Measurements from ENCODE around the gene GOSR2.

The GOSR2 gene

DNA sequence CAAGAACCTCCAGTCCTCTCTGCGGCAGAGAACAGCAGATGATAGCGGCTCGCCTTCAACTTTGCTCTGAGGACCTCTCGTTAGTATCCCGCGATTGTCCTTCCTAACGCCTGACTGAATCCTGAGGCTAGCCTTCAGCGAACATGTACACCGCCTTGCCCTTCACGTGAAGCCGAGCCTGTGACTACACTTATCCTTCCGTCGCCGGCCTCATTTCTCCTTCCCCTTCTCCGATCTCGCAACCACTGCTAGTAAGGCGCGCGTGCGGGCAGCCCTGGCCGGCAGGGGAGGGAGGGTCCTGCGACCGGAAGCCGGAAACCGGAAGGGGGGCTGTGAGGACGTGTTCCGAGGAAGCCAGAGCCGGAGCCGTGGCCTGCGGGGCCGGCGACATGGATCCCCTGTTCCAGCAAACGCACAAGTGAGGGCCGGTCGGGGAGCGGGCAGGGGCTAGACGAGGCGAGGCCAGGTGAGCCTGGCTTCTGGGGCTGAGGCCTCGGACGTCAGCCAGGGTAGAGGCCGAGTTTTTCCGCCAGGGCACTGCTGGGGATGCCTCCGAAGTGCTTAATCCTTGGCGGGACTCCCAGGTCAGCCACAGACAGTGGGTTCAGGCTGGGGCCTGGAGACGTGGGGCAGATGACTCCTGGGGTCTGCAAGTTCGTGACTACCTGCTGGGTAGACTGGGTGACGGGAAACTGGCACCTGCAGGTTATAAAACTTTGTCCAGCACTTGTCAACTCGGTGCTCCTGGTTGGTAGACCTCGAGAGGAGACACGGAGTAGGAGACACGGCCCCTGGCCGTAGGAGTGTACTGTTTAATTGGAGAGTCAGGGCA lies at the start of gene GOSR2:
GOSR2 (plus strand) TSS at position 357 of the 832 bp plus-strand sequence; CDS start at position 390, 33 bp downstream.
- in situ Hi-C loops (cut with MboI; ENCODE audit: low sequenced_read_pairs): no loop called here

DNA sequence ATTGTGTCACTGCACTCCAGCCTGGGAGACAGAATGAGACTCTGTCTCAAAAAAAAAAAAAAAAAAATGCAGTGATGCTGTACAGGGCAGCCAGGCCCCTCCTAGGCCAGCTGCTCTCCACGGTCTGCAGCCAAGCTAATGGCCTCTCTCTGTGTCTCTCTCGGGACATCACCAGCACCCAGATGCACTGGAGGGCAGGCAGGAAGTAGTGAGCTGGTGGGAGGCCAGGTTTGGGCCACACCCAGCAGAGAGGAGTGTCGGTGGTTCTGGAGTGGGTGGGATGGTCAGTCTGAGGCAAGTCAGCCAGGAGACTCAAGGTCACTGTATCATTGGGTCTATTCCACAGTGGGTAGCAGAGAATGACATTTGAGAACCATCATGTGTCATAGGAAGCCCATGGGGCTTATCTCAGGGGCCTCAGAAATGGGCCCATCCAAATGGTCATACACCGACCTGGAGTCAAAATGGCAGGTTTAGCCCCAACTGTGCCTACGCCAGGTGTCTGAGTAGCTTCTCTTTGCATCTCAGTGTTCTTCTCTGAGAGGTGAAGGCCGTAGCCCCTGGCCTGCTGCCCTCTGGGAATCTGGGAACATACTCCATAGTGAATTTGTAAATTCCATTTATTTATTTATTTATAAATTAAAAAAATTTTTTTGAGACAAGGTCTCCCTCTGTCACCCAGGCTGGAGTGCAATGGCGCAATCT lies 48.9 kb upstream of the GOSR2 start:
- in situ Hi-C loops (cut with MboI; ENCODE audit: low sequenced_read_pairs): no loop called here

DNA sequence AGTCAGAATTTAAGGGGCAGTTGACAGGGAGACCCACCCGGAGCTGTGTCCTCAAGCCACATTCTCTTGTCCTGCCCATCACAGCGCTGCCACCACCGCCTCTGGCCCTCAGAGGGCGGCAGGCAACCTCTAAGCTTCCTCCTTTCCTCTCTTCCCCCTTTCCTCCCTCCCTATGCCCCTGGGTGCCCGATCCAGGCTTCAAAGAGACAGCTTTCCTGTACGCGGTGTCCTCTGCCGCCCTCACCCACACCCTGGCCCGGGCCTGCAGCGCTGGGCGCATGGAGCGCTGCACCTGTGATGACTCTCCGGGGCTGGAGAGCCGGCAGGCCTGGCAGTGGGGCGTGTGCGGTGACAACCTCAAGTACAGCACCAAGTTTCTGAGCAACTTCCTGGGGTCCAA lies 48.1 kb upstream of the GOSR2 start:
- in situ Hi-C loops (cut with MboI; ENCODE audit: low sequenced_read_pairs): no loop called here

DNA sequence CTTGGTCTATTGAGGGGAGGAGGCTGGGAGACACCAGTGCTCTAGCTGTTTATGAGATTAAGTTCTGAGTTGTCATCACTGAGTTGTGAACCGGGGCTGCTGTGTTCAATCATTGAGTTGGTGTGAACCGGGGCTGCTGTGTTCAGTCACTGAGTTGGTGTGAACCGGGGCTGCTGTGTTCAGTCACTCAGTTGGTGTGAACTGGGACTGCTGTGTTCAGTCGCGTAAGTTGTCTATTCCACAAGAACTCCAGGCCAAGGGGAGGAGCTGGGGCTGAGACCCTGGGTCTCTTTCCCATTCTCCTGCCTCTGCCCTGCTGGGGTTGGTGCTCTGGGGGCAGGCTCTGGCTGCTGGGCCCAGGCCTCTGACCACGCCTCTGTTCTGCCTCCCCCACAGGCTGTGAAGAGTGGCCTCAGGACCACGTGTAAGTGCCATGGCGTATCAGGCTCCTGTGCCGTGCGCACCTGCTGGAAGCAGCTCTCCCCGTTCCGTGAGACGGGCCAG lies 47.1 kb upstream of the GOSR2 start:
- in situ Hi-C loops (cut with MboI; ENCODE audit: low sequenced_read_pairs): no loop called here

DNA sequence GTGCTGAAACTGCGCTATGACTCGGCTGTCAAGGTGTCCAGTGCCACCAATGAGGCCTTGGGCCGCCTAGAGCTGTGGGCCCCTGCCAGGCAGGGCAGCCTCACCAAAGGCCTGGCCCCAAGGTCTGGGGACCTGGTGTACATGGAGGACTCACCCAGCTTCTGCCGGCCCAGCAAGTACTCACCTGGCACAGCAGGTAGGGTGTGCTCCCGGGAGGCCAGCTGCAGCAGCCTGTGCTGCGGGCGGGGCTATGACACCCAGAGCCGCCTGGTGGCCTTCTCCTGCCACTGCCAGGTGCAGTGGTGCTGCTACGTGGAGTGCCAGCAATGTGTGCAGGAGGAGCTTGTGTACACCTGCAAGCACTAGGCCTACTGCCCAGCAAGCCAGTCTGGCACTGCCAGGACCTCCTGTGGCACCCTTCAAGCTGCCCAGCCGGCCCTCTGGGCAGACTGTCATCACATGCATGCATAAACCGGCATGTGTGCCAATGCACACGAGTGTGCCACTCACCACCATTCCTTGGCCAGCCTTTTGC lies 46.5 kb upstream of the GOSR2 start:
- in situ Hi-C loops (cut with MboI; ENCODE audit: low sequenced_read_pairs): no loop called here

DNA sequence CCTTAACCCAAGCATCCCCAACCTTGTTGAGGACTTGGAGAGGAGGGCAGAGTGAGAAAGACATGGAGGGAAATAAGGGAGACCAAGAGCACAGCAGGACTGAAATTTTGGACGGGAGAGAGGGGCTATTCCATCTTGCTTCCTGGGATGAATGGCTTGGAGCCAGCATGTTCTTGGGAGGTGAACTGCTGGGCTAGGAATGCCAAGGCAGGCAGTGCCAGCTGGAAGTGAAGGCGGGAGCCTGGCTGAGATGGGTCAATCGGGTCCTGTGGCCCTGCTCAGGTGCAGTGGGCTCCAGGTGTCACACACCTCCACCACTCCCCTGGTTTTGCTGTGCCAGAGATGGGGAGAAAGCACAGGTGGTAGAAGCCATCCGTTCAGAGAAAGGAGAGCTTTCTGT lies 46.0 kb upstream of the GOSR2 start:
- in situ Hi-C loops (cut with MboI; ENCODE audit: low sequenced_read_pairs): no loop called here

DNA sequence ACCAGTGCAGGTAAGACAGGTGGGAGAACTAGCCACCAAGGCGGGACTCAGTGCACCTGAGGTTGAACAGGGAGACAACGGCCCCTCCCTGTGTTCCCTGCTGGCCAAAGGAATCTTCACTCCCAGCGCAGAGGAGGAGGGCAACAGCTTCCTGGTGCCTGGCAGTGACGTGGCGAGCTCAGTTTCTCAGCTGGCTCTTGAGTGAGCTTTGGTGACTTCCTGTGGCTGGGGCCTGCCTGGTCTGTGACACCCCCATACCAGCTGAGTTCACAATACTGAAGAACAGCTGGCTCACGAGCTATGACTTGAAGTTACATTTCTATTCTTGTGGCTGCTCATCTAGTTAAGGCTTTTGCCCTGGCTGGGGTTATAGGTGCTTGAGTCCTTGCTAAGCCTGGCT lies 45.5 kb upstream of the GOSR2 start:
- in situ Hi-C loops (cut with MboI; ENCODE audit: low sequenced_read_pairs): no loop called here

DNA sequence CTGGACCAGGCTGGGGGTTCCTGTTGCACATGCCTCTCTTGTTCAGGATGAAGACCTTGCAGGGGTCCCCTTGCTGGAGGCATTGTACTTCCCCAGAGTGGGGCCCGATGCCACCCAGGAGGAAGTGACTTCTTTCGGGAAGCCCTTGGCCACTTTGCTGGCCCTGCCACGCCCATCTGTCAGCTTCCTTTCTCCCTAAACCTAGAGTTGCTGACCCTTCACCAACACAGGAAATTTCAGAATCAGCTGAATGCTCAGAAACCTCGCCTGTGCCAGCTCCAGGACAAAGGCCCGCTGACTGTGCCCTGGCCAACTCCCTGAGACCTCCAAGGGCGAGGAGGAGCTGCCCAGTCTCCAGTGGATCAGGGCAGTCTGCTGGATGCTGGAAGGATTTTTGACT lies 44.9 kb upstream of the GOSR2 start:
- in situ Hi-C loops (cut with MboI; ENCODE audit: low sequenced_read_pairs): no loop called here

DNA sequence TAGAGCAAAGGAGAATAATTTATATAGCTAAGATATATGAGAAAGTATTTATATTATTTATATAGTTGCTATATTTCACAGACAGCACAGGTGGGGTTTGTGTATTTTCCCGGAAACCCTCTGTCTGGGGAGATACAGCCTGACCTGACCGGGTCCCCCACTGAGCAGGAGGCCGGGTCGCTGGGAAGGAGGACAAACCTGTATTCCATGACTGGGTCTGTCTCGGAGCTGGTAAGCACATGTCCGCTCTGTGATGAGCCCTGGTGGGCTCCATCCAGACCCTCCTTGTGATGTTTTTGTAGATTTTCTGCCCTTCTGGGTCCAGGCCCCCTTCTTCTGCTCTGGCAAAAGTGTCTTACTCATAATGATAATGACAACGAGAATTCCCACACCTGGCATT lies 43.9 kb upstream of the GOSR2 start:
- in situ Hi-C loops (cut with MboI; ENCODE audit: low sequenced_read_pairs): no loop called here

DNA sequence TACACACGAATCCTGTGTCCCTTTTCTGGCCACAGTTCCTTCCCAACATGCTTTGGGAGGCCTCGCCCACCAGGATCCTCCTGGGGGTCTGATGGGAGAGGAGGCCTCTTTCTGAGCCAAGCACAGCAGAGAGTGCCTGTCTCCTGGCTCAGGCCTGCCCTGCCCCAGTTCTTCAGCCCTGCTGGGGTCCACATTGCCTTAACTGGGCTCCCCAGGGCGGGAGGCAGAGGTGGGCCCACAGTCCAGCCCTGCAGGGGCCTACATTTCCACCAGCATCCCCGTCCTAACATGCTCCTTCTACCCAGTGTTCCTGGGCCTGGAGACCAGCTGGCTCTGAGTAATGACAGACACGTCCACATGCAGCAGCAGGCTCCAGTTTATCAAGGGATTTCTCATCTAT lies 41.9 kb upstream of the GOSR2 start:
- in situ Hi-C loops (cut with MboI; ENCODE audit: low sequenced_read_pairs): no loop called here

DNA sequence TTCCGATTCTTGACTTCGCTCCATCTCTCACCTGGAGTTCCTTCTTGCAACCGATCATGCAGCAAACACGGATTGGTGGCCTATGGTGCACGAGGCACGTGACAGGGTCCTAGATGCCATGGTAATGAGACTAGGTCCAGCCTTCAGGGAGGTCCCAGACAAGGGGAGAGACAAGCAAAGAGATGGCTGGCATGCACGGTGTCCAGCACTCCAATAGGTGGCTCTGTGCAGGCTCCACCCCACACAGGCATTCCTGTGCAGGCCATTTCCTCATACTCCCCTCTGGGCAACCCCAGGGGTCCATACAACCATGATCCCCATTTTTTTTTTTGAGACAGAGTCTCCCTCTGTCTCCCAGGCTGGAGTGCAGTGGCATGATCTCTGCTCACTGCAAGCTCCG lies 40.3 kb upstream of the GOSR2 start:
- in situ Hi-C loops (cut with MboI; ENCODE audit: low sequenced_read_pairs): no loop called here

DNA sequence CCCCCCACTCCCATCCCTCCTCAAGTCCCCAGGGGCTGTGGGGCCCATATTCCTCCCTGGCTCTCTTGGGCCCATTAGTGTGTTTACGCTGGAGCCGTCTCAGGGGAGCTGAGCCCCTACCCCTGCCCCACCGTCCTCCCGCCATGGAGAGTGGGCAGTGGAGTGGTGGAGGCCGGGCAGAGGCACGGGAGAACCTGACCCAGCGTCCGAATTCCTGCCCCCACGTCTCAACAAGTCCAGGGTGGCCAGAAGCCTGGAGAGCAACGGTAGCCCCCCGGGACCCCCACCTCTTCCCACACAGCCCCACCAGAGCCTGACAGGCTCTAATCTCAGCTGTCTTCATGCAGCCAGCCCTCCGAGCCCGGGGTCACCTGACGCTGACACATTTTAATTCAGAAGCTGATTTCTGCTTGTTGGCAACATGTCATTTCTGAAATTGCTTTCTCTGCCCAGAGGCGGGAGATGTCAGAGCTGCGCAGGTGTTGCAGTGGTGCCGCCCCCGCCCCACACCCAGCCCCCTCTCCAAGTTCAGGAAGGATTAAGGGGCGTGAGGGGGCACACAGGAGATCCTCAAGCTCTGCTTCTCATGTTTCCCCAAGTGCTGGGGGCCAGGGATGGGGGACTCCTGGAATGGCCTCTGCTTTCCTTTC lies 39.0 kb upstream of the GOSR2 start:
- in situ Hi-C loops (cut with MboI; ENCODE audit: low sequenced_read_pairs): no loop called here

DNA sequence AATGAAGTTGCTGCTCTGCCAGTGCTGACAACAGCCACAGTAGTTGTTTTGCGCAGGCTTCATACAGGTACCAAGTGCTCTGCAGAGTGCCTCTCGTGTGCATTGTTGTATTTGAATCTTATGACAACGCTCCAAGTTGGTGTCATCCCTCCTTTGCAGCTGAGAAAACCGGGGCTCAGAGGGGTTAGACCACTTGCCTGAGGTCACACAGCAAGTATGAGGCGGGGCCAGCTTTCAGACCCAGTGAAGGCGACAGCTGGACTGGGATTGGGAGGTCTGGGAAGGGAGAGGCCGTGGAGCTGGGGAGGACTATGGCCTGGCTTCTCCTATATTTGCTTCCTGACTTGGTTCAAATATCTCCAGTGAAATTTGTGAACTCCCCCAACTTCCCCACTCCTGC lies 38.4 kb upstream of the GOSR2 start:
- in situ Hi-C loops (cut with MboI; ENCODE audit: low sequenced_read_pairs): no loop called here

DNA sequence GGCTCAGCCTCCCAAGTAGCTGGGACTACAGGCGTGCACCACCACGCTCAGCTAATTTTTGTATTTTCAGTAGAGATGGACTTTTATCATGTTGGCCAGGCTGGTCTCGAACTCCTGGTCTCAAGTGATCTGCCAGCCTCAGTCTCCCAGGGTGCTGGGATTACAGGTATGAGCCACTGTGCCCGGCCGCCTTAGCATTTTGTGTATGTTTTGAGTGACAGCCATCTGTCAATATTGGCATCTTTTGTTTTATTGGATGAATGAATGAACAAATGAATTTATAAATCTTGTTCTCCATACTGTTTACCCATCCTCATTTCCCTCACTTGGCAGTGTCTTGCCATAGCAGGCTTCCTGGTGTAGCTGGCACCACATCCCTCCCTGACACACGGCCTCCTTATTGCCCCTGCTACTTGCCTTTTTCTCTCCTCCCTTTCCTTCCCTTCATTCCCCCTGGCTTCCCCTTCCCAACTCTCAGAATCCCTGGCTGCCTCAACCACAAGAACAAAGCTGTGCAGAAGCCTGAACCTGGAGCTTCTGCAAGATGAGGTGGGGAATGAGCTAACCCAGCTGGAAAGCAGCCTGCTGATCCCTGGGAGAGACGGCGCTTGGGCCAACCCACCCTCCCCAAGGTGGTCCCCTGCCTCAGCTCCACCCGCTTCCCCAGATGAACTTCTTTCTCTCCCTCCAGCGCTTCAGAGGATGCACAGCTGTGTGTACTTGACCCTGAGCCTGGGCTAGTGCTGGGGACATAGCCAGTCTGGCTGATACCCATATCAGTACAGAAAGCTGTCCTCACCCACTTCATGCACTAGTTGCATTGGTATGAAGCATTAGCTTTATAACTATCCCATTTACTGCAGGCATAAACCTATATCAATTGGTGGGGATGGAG lies 37.3 kb upstream of the GOSR2 start:
- in situ Hi-C loops (cut with MboI; ENCODE audit: low sequenced_read_pairs): no loop called here

DNA sequence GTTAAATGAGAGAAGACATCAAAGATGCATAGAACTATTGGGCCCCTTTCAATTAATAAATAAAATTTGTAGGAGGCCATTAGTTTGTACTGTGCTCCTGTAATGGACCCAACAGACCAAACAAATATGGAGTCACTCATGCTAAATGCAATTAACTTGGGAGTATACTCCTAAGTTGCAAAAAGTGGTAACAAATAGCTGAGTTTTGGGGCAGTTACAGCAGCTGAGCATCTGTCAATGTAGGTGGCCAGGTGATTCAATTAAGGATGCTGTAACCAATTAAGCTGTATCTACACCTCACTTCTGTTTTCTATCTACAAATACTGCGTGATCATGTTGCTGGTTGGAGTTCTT lies 36.7 kb upstream of the GOSR2 start:
- in situ Hi-C loops (cut with MboI; ENCODE audit: low sequenced_read_pairs): no loop called here

DNA sequence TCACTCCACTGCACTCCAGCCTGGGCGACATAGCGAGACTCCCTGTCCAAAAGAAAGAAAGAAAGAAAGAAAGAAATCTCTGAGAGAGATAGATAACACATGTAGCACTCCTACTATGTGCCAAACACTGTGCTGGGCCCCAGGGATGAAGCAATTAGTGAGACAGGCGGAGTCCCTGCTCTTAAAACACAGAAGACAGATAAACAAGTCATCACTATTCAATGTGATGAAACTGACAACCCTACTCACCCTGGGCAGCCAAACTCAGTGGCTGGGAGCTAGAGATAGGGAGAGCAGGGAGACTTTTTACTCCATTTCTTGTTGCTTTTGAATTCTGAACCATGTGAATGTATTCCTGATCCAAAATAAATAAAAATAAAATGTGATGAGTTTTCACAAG lies 35.2 kb upstream of the GOSR2 start:
- in situ Hi-C loops (cut with MboI; ENCODE audit: low sequenced_read_pairs): no loop called here

DNA sequence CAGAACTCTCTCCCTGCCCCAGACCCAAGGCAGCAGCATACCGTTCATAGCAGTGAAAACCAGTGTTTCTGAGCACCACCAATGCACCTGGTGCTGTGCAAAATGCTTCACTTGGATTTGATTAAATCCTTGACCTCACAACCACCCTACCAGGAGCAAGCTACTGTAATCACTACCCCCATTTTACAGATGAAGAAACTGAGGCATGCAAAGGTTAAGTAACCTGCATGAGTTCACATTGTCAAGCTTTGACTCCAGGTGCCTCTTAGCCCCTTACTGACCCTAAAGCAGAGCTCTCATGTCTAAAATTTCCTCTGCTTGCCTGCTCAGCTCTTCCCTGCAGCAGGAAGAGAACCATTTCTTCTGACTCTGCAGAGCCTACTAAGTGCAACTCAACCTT lies 34.2 kb upstream of the GOSR2 start:
- in situ Hi-C loops (cut with MboI; ENCODE audit: low sequenced_read_pairs): no loop called here

DNA sequence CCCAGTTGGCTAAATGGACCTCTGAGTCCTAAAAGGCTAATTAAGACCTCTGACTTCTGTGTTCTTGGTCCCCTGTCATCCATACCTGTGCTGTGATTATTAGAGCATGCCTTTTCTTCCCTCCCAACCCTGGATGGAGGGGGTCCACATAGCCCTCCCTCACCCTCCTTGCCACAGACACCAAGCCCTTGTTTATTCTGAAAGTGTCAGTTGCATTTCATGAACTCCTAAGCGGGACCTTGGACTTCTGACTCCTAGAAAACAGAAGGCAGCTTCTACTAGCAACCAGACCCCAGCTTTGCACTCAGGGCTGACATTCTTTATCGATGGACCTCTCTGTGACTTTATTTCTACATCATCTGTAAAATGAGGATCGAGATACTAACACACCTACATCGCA lies 33.4 kb upstream of the GOSR2 start:
- in situ Hi-C loops (cut with MboI; ENCODE audit: low sequenced_read_pairs): no loop called here

DNA sequence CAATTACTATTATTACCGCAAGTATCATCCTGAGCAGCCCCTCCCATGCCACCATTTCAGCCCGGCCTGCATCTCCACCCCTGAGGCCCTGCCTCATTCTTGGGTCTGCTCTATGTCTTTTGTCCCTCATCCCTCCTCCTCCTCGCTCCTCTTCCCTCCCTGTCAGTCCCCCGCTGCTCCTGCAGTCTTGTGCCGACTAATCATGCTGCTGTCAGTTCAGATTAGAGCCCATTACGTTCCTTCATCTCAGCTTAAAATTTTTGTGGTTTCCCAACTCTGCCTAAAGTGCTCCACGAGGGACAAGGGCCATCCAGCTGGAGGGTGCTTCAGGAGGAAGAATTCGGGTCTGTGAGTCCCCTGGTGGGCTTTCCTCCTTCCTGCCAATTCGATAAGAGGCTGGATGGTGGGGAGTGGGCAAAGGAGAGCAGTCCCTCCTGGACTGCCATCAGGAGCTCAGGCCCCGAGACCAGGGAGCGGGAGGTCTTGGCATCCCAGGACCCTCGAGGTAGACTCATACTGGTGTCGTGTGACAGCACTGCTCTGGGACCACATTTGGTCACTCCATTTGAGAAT lies 32.9 kb upstream of the GOSR2 start:
- in situ Hi-C loops (cut with MboI; ENCODE audit: low sequenced_read_pairs): no loop called here

DNA sequence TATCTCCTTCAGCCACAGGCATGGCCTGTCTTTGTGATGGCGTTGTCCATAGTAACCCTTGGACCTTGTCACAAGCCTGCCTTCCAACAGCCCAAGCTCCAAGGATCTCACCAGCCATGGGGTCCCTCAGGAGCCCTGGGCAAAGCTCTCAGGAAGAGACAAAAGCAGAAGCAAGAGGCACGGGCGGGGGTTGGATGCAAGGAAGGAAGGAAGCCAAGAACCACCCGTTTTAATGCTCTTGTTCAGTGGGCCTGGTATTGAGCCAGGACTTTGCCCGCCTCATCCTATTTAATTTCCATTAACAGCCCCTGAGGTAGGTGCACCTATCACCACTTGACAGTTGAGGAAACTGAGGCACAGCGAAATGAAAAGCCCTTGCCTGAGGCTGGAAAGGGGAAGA lies 32.3 kb upstream of the GOSR2 start:
- in situ Hi-C loops (cut with MboI; ENCODE audit: low sequenced_read_pairs): no loop called here
